Measurements from ENCODE around the gene HCFC1R1.

The HCFC1R1 gene

GRCh38 chr16:3066440-3066748 lies 42.7 kb upstream of the HCFC1R1 start:
- TF ChIP-seq, protein P1, sequence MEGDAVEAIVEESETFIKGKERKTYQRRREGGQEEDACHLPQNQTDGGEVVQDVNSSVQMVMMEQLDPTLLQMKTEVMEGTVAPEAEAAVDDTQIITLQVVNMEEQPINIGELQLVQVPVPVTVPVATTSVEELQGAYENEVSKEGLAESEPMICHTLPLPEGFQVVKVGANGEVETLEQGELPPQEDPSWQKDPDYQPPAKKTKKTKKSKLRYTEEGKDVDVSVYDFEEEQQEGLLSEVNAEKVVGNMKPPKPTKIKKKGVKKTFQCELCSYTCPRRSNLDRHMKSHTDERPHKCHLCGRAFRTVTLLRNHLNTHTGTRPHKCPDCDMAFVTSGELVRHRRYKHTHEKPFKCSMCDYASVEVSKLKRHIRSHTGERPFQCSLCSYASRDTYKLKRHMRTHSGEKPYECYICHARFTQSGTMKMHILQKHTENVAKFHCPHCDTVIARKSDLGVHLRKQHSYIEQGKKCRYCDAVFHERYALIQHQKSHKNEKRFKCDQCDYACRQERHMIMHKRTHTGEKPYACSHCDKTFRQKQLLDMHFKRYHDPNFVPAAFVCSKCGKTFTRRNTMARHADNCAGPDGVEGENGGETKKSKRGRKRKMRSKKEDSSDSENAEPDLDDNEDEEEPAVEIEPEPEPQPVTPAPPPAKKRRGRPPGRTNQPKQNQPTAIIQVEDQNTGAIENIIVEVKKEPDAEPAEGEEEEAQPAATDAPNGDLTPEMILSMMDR (IDR thresholded peaks at IDR 0.05; ENCODE audit: insufficient read depth, low read depth, low read length, missing control alignments), result no peak
- H3K4me3 ChIP-seq (ENCODE audit: low read length), result no peak overlapping the region
- DNase-seq (ENCODE audit: low read depth), result no peak

DNA sequence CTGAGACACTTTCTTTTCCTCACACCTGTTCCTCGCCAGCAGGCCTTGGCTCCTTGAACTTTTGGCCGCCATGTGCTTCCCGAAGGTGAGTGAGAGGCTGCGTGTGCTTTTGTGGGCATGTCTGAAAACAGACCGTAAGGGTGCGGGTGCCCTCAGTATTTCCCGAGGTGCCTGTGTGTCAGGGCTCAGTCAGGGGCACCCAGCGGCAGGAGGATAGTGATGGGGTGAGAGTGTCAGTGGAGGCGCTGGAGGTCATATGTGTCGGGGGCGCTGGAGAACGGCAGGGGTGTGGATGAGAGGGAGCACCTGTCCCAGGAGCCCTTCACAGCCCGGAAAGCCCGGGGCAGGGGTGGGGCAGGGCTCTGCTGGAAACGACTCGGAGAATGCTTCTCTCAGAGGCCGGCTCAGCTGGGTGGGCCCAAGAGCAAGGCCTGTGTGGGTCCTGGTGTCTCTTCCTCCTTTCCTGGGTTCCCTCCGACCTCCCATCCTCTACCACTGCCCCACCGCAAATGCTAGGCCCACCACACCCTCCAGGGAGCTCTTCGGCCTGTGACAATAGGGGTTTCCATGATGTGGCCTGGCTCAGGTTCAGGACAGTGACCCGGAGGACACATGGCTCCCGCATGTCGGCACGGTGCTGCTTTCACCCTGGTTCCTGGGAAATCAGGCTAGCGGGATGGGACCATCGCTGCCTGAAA lies 42.1 kb upstream of the HCFC1R1 start:
- H3K4me3 ChIP-seq (ENCODE audit: low read length), result no peak overlapping the region
- TF ChIP-seq, protein P1 (IDR thresholded peaks at IDR 0.05; ENCODE audit: insufficient read depth, low read depth, low read length, missing control alignments), result no peak
- DNase-seq (ENCODE audit: low read depth), result no peak

GRCh38 chr16:3065069-3065741 lies 41.5 kb upstream of the HCFC1R1 start, which contains the start of gene IL32:
Gene IL32 (plus strand): TSS chr16:3065640. CDS start chr16:3065812, 172 bp downstream.
- TF ChIP-seq, protein P1 (IDR thresholded peaks at IDR 0.05; ENCODE audit: insufficient read depth, low read depth, low read length, missing control alignments), result no peak
- no peak within 1 kb of the TSS for H3K4me3 ChIP-seq (ENCODE audit: low read length)
- peak; percentile 78 for DNase-seq (ENCODE audit: low read depth)

- H3K4me3 ChIP-seq (ENCODE audit: low read length), result no peak overlapping the region
- DNase-seq (ENCODE audit: low read depth), result no peak
- TF ChIP-seq, protein P1 (IDR thresholded peaks at IDR 0.05; ENCODE audit: insufficient read depth, low read depth, low read length, missing control alignments), result no peak
These were observed 40.1 kb upstream of the HCFC1R1 start for GRCh38 chr16:3063625-3064386.

- H3K4me3 ChIP-seq (ENCODE audit: low read length), result no peak overlapping the region
- TF ChIP-seq, protein P1 (IDR thresholded peaks at IDR 0.05; ENCODE audit: insufficient read depth, low read depth, low read length, missing control alignments), result no peak
- no peak for DNase-seq (ENCODE audit: low read depth)
These were observed 38.8 kb upstream of the HCFC1R1 start for GRCh38 chr16:3062553-3062952.

GRCh38 chr16:3060339-3061127 lies 36.8 kb upstream of the HCFC1R1 start:
- H3K4me3 ChIP-seq (ENCODE audit: low read length), result no peak overlapping the region
- no peak for DNase-seq (ENCODE audit: low read depth)
- TF ChIP-seq, protein P1 (IDR thresholded peaks at IDR 0.05; ENCODE audit: insufficient read depth, low read depth, low read length, missing control alignments), result no peak
